ENCODE measurements around the gene STK10. TPM values are rescaled to one million over a fixed set of nuclear protein-coding genes. Genes with fewer than 3 reads are reported as not detected.

STK10 gene
- total and polyA plus RNA-seq, 2 donors (not counting 1 experiment from before 2014, with no cell fraction given) = 97.9 to 253 TPM

- H3K27me3 Mint-ChIP-seq = no peaks in the 10 kb centered on the region
- no peak for ATAC-seq (ENCODE audit: low read depth)
- H3K36me3 ChIP-seq (replicated peaks in 1 of 2; ENCODE audit: control extremely low read depth in 1 of 2, control insufficient read depth in 1 of 2, extremely low read depth in 1 of 2, insufficient read depth in 2 of 2, low read length in 1 of 2) = peaks cover 2 to 75% of the 10 kb centered on the region in 2 experiments
- H3K27me3 ChIP-seq (replicated peaks in 1 of 4; ENCODE audit: control extremely low read depth in 1 of 4, control insufficient read depth in 3 of 4, insufficient read depth in 4 of 4, low read length in 3 of 4) = no peaks in the 10 kb centered on the region
- no peak for DNase-seq
- H3K9me3 ChIP-seq (ENCODE audit: control extremely low read depth in 1 of 3, control insufficient read depth in 2 of 3, insufficient read depth in 1 of 3, low read length in 2 of 3) = no peaks in the 10 kb centered on the region
- intact Hi-C loops (cut with micrococcal nuclease) = no loop called here
- H2AFZ ChIP-seq (ENCODE audit: insufficient read depth, low read depth, low read length, poor library complexity, severe bottlenecking) = no peak overlapping the region
- H3K79me2 ChIP-seq (ENCODE audit: control insufficient read depth, insufficient read depth, low read length) = peaks cover 88% of the 10 kb centered on the region
- H3K4me2 ChIP-seq (replicated peaks; ENCODE audit: low read depth, low read length, poor library complexity, severe bottlenecking) = no peak overlapping the region
- no peak overlapping the region for H3K27ac Mint-ChIP-seq
- no peak overlapping the region for H3K9ac ChIP-seq (ENCODE audit: low read length)
- peaks cover 92% of the 10 kb centered on the region for H4K20me1 ChIP-seq (ENCODE audit: control insufficient read depth, insufficient read depth, low read length, poor library complexity, severe bottlenecking)
- H3K27ac ChIP-seq (ENCODE audit: low read length in 2 of 2) = no peak overlapping the region
- TF ChIP-seq, protein P1, sequence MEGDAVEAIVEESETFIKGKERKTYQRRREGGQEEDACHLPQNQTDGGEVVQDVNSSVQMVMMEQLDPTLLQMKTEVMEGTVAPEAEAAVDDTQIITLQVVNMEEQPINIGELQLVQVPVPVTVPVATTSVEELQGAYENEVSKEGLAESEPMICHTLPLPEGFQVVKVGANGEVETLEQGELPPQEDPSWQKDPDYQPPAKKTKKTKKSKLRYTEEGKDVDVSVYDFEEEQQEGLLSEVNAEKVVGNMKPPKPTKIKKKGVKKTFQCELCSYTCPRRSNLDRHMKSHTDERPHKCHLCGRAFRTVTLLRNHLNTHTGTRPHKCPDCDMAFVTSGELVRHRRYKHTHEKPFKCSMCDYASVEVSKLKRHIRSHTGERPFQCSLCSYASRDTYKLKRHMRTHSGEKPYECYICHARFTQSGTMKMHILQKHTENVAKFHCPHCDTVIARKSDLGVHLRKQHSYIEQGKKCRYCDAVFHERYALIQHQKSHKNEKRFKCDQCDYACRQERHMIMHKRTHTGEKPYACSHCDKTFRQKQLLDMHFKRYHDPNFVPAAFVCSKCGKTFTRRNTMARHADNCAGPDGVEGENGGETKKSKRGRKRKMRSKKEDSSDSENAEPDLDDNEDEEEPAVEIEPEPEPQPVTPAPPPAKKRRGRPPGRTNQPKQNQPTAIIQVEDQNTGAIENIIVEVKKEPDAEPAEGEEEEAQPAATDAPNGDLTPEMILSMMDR (IDR thresholded peaks at IDR 0.05) = no peak
- no peak for TF ChIP-seq EZH2 (IDR thresholded peaks at IDR 0.05; ENCODE audit: borderline replicate concordance, insufficient read depth, low read depth, low read length, poor library complexity, severe bottlenecking)
- WGBS (ENCODE audit: insufficient coverage) = 90% methylated on average over 21 of the region's 21 CpGs
- no peak overlapping the region for H3K4me3 ChIP-seq (ENCODE audit: control extremely low read depth in 1 of 5, extremely low read depth in 1 of 5, insufficient read depth in 1 of 5, low read depth in 2 of 5, low read length in 4 of 5)
- H3K4me1 ChIP-seq (ENCODE audit: control insufficient read depth in 2 of 2, insufficient read depth in 2 of 2, low read length in 2 of 2) = peaks cover 14 to 16% of the 10 kb centered on the region in 2 donors
- H3K9me3 Mint-ChIP-seq (ENCODE audit: insufficient read depth) = no peaks in the 10 kb centered on the region
- CTCF ChIA-PET = interaction anchor here (0.9 to 10.4 kb wide), 2 partner anchors 84 to 126 kb away, joined by 3 to 245 read pairs; partner anchors contain the start of gene STK10
- no peak overlapping the region for H3K4me3 Mint-ChIP-seq
- H3K4me1 Mint-ChIP-seq = peaks cover 15% of the 10 kb centered on the region
- POLR2A ChIA-PET = no interaction called here
These were observed 85.0 kb downstream of the STK10 start for GRCh38 chr5:172102913-172103626.

DNA sequence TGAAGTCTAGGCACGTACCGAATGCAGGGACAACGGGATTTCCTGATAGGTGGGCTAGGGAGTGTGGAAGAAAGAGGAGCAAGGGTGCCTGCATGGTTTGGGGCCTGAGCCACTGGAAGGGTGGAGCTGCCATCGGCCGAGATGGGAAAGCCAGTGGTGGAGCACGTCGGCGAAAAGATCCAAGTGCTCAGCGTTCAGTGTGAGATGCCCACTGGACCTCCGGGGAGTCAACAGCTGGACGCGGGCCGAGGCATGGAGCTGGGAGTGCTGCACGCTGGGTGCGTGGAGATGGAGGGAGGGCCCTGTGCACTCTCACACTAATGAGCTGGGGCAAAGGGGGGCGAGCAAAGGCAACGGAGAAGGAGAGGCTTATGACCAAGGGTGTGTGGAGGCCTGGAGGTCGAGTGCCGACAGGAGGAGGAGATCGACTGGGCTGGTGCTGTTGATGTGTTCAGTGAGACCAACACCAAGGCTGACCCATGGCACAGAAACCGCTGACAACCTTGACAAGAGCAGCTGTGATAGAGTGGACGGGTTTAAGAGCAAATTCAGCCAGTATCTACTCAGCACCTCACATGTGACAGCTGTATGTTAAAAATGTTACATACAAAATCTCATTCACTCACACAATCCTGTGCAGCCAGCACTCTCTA lies 85.7 kb downstream of the STK10 start:
- H3K4me3 ChIP-seq (ENCODE audit: control extremely low read depth in 1 of 5, extremely low read depth in 1 of 5, insufficient read depth in 1 of 5, low read depth in 2 of 5, low read length in 4 of 5) = no peak overlapping the region
- H3K9ac ChIP-seq (ENCODE audit: low read length) = no peak overlapping the region

More for the DNA sequence above, 85.7 kb downstream of the STK10 start:
- Histone ChIP-seq H3K9me3 (ENCODE audit: control extremely low read depth in 1 of 3, control insufficient read depth in 2 of 3, insufficient read depth in 1 of 3, low read length in 2 of 3) (no peaks in the 10 kb centered on the region), H3K27me3 (replicated peaks in 1 of 4; ENCODE audit: control extremely low read depth in 1 of 4, control insufficient read depth in 3 of 4, insufficient read depth in 4 of 4, low read length in 3 of 4) (no peaks in the 10 kb centered on the region), H2AFZ (ENCODE audit: insufficient read depth, low read depth, low read length, poor library complexity, severe bottlenecking) (no peak overlapping the region), H3K4me2 (replicated peaks; ENCODE audit: low read depth, low read length, poor library complexity, severe bottlenecking) (no peak overlapping the region), H3K36me3 (replicated peaks in 1 of 2; ENCODE audit: control extremely low read depth in 1 of 2, control insufficient read depth in 1 of 2, extremely low read depth in 1 of 2, insufficient read depth in 2 of 2, low read length in 1 of 2) (peaks cover 2 to 81% of the 10 kb centered on the region in 2 experiments), H3K79me2 (ENCODE audit: control insufficient read depth, insufficient read depth, low read length) (peaks cover 87% of the 10 kb centered on the region), H4K20me1 (ENCODE audit: control insufficient read depth, insufficient read depth, low read length, poor library complexity, severe bottlenecking) (peaks cover 92% of the 10 kb centered on the region), H3K27ac (ENCODE audit: low read length in 2 of 2) (no peak overlapping the region), H3K4me1 (ENCODE audit: control insufficient read depth in 2 of 2, insufficient read depth in 2 of 2, low read length in 2 of 2) (peaks cover 9 to 10% of the 10 kb centered on the region in 2 donors)
- TF ChIP-seq, protein P1 (IDR thresholded peaks at IDR 0.05) = no peak
- no peak for TF ChIP-seq EZH2 (IDR thresholded peaks at IDR 0.05; ENCODE audit: borderline replicate concordance, insufficient read depth, low read depth, low read length, poor library complexity, severe bottlenecking)
- Mint-ChIP-seq H3K9me3 (ENCODE audit: insufficient read depth) (no peaks in the 10 kb centered on the region), H3K4me3 (no peak overlapping the region), H3K27me3 (no peaks in the 10 kb centered on the region), H3K27ac (no peak overlapping the region), H3K4me1 (peaks cover 12% of the 10 kb centered on the region)
- DNase-seq = no peak
- no peak for ATAC-seq (ENCODE audit: low read depth)
- POLR2A ChIA-PET = interaction anchor here (0.6 kb wide), 1 partner anchor 87 kb away, joined by 14 read pairs; no protein-coding TSS in a partner anchor
- intact Hi-C loops (cut with micrococcal nuclease) = no loop called here
- CTCF ChIA-PET = interaction anchor here (2.7 to 10.4 kb wide), 2 partner anchors 85 to 86 kb away, joined by 11 to 245 read pairs; partner anchors contain the start of gene STK10
- WGBS (ENCODE audit: insufficient coverage) = 99% methylated on average over 21 of the region's 22 CpGs
